HG03457 (cell line): ENCODE data around the gene POTED.
"Not testable (repeated sequence)": the region's sequence is repeated elsewhere in the genome, so short reads cannot be mapped to it uniquely, and the experiment has no call there.

ENCODE experiments used
- ATAC-seq: cut with Tn5 transposase; IDR thresholded peaks from one replicate; pipeline ENCODE4 v1.9.1; 2021; ENCODE audit warnings: moderate number of reproducible peaks; ENCODE audit not compliant: unreplicated experiment

POTED gene

GRCh38 chr21:13609477-13609876, at the start of gene POTED:
POTED (plus strand) TSS chr21:13609777; CDS start chr21:13610229, 452 bp downstream.
- ATAC-seq = not testable (repeated sequence)

- not testable (repeated sequence) for ATAC-seq
These were observed 40.5 kb downstream of the POTED start for GRCh38 chr21:13650101-13650500.

- not testable (repeated sequence) for ATAC-seq
These were observed 42.2 kb downstream of the POTED start for GRCh38 chr21:13651746-13652145.
